K562 (cell line): ENCODE data around the gene CEP78. TPM values are rescaled to one million over a fixed set of nuclear protein-coding genes. Genes with fewer than 3 reads are reported as not detected.

ENCODE experiments used
- ATAC-seq: fragments of 200-7000 bp; cut with Tn5 transposase; 3 replicates; pipeline ENCODE4 v1.9.1; 2020; ENCODE audit warnings: moderate library complexity
- BruUV-seq: library from RNA; stranded (reverse); fragments of 400-500 nt; replicated peaks from 2 replicates; lab custom pipeline; 2021; lab: Mats Ljungman, UMichigan
- CTCF ChIA-PET: fragments of 300-600 bp; formaldehyde crosslinking; extraction: SDS; loops from one replicate; lab custom pipeline; 2021; ENCODE audit warnings: low intra/inter-chr PET ratio; lab: Yijun Ruan, JAX
- POLR2A ChIA-PET: fragments of 300-600, 350-650 bp; sonication (Branson Sonifier 250); formaldehyde crosslinking; extraction: SDS; loops from one replicate; lab custom pipeline; 2021; ENCODE audit warnings: antibody characterized with exemption, inconsistent platforms; lab: Yijun Ruan, JAX
- DNase-seq, 4 experiments: peaks; one replicate each; pipeline versions ENCODE4 v3.0.0 to v3.0.0-alpha.2; 2011 to 2018; ENCODE audit warnings: low spot score in 3 of 4, mixed read lengths in 3 of 4; ENCODE audit errors: extremely low read depth in 1 of 4
- FAIRE-seq: peaks from 2 replicates; lab custom pipeline; 2011; peaks lifted over from hg19 to GRCh38; lab: Jason Lieb, UNC
- H2AFZ ChIP-seq: 2 replicates; pipeline ENCODE4 v1.6.0; 2011; ENCODE audit warnings: low read depth, low read length, control low read depth, inconsistent platforms
- H3K27ac ChIP-seq: fragments of 200-600 bp; 3 replicates; pipeline ENCODE4 v1.8.0; 2011; ENCODE audit warnings: low read depth, mild to moderate bottlenecking, control low read depth, inconsistent platforms, low read length, moderate library complexity, mixed read lengths; ENCODE audit errors: extremely low read depth
- H3K27me3 ChIP-seq, 2 experiments: fragments of 300-600 bp in 1 of 2; 2 replicates in 1 of 2; 3 replicates in 1 of 2; pipeline versions ENCODE4 v1.6.0 to v1.8.0; 2011; ENCODE audit warnings: inconsistent platforms in 2 of 2, low read length in 2 of 2, mild to moderate bottlenecking in 1 of 2, mixed read lengths in 1 of 2, moderate library complexity in 1 of 2; ENCODE audit not compliant: control insufficient read depth in 2 of 2, insufficient read depth in 2 of 2
- H3K36me3 ChIP-seq: fragments of 300-600 bp; 3 replicates; pipeline ENCODE4 v1.8.0; 2011; ENCODE audit warnings: mild to moderate bottlenecking, low read length, inconsistent platforms; ENCODE audit not compliant: control insufficient read depth, insufficient read depth
- H3K4me1 ChIP-seq, 2 experiments: fragments of 200-600 bp in 1 of 2; replicated peaks in 1 of 2; 2 replicates in 1 of 2; 3 replicates in 1 of 2; pipeline versions ENCODE4 v1.5.1 to v1.8.0; 2011; ENCODE audit warnings: inconsistent platforms in 2 of 2, low read length in 2 of 2, mild to moderate bottlenecking in 1 of 2, mixed read lengths in 1 of 2, moderate library complexity in 1 of 2; ENCODE audit not compliant: control insufficient read depth in 2 of 2, insufficient read depth in 2 of 2
- H3K4me2 ChIP-seq: 2 replicates; pipeline ENCODE4 v1.6.1; 2011; ENCODE audit warnings: low read length, control low read depth, inconsistent platforms, mixed read lengths; ENCODE audit not compliant: insufficient read depth
- H3K4me3 ChIP-seq: fragments of 200-600 bp; sonication (generic), shearing (Covaris generic); 2 replicates; pipeline ENCODE4 v1.5.1; 2016; ENCODE audit warnings: control low read depth, inconsistent platforms
- H3K79me2 ChIP-seq: fragments of 200-600 bp; 3 replicates; pipeline ENCODE4 v1.8.0; 2011; ENCODE audit warnings: low read length, inconsistent platforms; ENCODE audit not compliant: control insufficient read depth, insufficient read depth
- H3K9ac ChIP-seq, 2 experiments: 2 replicates each; pipeline versions ENCODE4 v1.6.0 to v1.6.1; 2011; ENCODE audit warnings: low read depth in 2 of 2, low read length in 2 of 2, control low read depth in 1 of 2, inconsistent platforms in 1 of 2, mild to moderate bottlenecking in 1 of 2, mixed read lengths in 1 of 2; ENCODE audit not compliant: insufficient read depth in 1 of 2
- H3K9me1 ChIP-seq: one replicate; pipeline ENCODE4 v1.6.0; 2011; ENCODE audit warnings: inconsistent platforms, mild to moderate bottlenecking, low read length, moderate library complexity; ENCODE audit not compliant: control insufficient read depth, insufficient read depth
- H3K9me3 ChIP-seq: replicated peaks from 2 replicates; pipeline ENCODE4 v1.5.1; 2011; ENCODE audit warnings: low read depth, low read length, inconsistent platforms; ENCODE audit not compliant: control insufficient read depth, insufficient read depth
- H4K20me1 ChIP-seq: replicated peaks from 2 replicates; pipeline ENCODE4 v1.6.1; 2011; ENCODE audit warnings: low read length, inconsistent platforms, mixed read lengths; ENCODE audit not compliant: control insufficient read depth, insufficient read depth
- KLF10 ChIP-seq: fragments of 250-450 bp; sonication (Bioruptor Pico); IDR thresholded peaks from 2 replicates; pipeline ENCODE4 v1.6.1; 2021; ENCODE audit warnings: matching md5 sums
- MTA1 ChIP-seq: fragments of 450-650 bp; IDR thresholded peaks from 2 replicates; pipeline ENCODE4 v1.6.1; 2017; ENCODE audit warnings: borderline replicate concordance
- POLR2A ChIP-seq: fragments of 450-650 bp; conservative IDR thresholded peaks from 2 replicates; pipeline ENCODE4 v1.6.1; 2016
- POLR2AphosphoS2 ChIP-seq: IDR thresholded peaks from 2 replicates; pipeline ENCODE4 v1.6.1; 2012; ENCODE audit warnings: low read length, improper control_type of control experiment
- SREBF1 ChIP-seq: fragments of 150-350 bp; IDR thresholded peaks from 2 replicates; pipeline ENCODE4 v1.6.1; 2014; ENCODE audit warnings: antibody characterized with exemption, low read depth, low read length, borderline replicate concordance
- WGBS: fragments of 100-300 bp; shearing (Covaris generic); methylation state at CpG from one replicate; pipeline ENCODE4 v1.1.6; 2016; ENCODE audit warnings: low coverage, mixed read lengths; ENCODE audit not compliant: insufficient coverage; ENCODE audit errors: missing lambda C conversion rate; 5-methylcytosine and 5-hydroxymethylcytosine counted together
- in situ Hi-C: fragments of 300-500 bp; cut with MboI; formaldehyde crosslinking; loops from 4 replicates; pipeline ENCODE4 v1.15.0; 2018; ENCODE audit warnings: inconsistent platforms, mixed read lengths
- intact Hi-C: fragments of 100-400 bp; cut with micrococcal nuclease; formaldehyde crosslinking; loops from 2 replicates; pipeline ENCODE4 v1.14.2; 2022
- polyA plus RNA-seq, 8 experiments: library from polyadenylated mRNA; depleted of rRNA in 4 of 8; stranded (reverse) in 5 of 8; unstranded in 3 of 8; fragments of >200 nt; fragmentation: Nextera tagmentation in 2 of 8; fragmentation: Illumina TruSeq in 1 of 8; extraction: Ambion mirVana in 2 of 8; extraction: Trizol in 1 of 8; gene quantifications; 2 replicates each; pipeline versions ENCODE4 v1.2.1 to v1.2.3, GENCODE V29; 2011 to 2014; ENCODE audit warnings: inconsistent platforms in 1 of 8, missing spikeins in 1 of 8
- total RNA-seq, 7 experiments: library from RNA; depleted of rRNA in 6 of 7; stranded (reverse); fragments of >200 nt in 6 of 7; fragmentation: Illumina TruSeq in 2 of 7; extraction: Trizol in 2 of 7; gene quantifications; 2 replicates each; pipeline versions ENCODE4 v1.2.1 to v1.2.3, GENCODE V29; 2011 to 2021; ENCODE audit warnings: low replicate concordance in 1 of 7

The CEP78 gene
- total and polyA plus RNA-seq, 9 of the 15 experiments (the other 6 are each of a cell fraction or from before 2014, with no cell fraction given) = 3.5 to 26.0 (median 21.5) TPM

DNA sequence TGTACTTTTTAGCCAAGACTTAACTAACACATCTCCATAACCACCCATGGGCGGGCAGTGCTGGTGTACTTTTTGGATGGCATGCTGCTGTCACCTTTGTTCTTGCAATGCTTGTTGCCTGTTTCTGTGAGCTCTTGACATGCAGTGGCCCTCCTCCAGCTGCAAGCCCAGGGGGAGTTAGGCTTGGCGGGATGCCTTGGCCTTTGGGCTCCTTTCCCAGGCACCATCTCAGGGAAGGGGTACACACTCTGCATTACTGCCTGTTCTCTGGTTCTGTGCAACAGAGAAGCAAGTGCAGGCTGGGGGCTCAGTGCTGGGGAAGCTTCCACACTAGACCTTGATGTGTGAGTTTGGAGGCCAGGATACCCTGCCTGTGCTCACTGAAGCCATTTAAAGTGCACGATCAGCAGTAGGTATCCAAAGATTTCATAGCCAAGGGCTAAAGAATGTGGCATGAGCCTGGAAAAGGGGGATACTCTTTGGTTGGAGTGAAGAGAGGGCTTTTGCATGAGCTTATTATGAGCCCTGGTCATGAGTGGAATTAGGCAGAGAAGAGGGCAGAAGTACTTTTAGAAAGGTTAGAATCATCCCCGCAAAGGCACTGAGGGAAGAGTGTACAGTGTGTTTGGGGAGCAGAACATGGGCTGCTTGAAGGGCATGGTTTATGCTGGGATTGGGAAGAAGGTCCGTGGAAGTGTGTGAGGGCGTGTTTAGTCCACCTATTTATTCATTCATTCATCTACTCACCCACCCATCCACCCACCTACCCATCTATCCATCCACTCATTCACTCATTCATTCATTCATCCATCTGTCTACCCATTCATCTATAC is 83.5 kb downstream of the CEP78 start:
- Histone ChIP-seq H3K4me1 (peaks cover 0 to 2% of the 10 kb centered on the region in 2 experiments; a peak in 3 of 5 replicates), H3K9me3 (no peaks in the 10 kb centered on the region), H3K4me2 (no peak overlapping the region), H3K27ac (no peak overlapping the region), H3K9ac (no peak overlapping the region), H3K79me2 (no peaks in the 10 kb centered on the region), H3K36me3 (peaks cover 50% of the 10 kb centered on the region; the same call in 2 of the 3 replicates), H3K4me3 (no peak overlapping the region), H2AFZ (no peak overlapping the region), H4K20me1 (0 out of 2 replicates have a peak, but pooled peaks cover 6% of the 10 kb centered on the region), H3K9me1 (no peaks in the 10 kb centered on the region), H3K27me3 (no peaks in the 10 kb centered on the region)
- ChIA-PET POLR2A (interaction anchor here (0.9 to 1.2 kb wide), 2 partner anchors 21 to 22 kb away, joined by 3 read pairs; partner anchors contain the start of gene PSAT1), CTCF (no interaction called here)
- WGBS = 89% methylated on average over 4 of the region's 6 CpGs
- in situ Hi-C loops = no loop called here
- no peak for DNase-seq
- FAIRE-seq = no peak
- TF ChIP-seq MTA1 (no peak), POLR2AphosphoS2 (peak; percentile 45; the same call in 1 of the 2 replicates)
- intact Hi-C loops = no loop called here
- BruUV-seq = no TSS peak
- no peak for ATAC-seq

DNA sequence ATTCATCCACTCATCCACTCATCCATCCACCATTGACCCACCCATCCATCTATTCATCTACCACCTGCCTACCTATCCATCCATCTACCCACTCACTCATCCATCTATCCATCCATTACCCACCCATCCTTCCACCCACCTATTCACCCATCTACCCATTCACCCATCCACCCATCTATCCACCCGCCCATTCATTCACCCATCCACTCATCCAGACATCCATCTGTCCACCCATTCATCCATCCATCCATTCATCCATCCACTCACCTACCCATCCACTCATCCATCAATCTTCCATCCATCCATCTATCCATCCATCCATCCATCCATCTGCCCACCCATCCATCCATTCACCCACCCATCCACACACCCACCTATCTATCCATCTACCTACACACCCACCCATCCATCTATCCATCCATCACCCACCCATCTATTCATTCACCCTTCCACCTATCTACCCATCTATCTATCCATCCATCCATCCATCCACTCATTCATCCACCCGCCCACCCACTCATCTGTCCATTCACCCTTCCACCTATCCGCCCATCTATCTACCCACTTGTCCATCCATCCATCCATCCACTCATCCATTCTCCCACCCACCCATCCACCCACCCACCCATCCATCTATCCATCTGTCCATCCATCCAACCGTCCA is 84.3 kb downstream of the CEP78 start:
- ATAC-seq = no peak
- FAIRE-seq = no peak
- TF ChIP-seq SREBF1 = no peak
- 0 out of 2 replicates have a peak, but pooled peaks have one; percentile 32 for TF ChIP-seq POLR2A
- no peak for TF ChIP-seq KLF10 (CRISPR knock-in tag)

More for the DNA sequence above, 84.3 kb downstream of the CEP78 start:
- H3K36me3 ChIP-seq = peaks cover 50% of the 10 kb centered on the region; the same call in 2 of the 3 replicates
- intact Hi-C loops = no loop called here
- in situ Hi-C loops = no loop called here
- ChIA-PET POLR2A (no interaction called here), CTCF (no interaction called here)
- no peak overlapping the region for H3K4me2 ChIP-seq
- no peaks in the 10 kb centered on the region for H3K9me1 ChIP-seq
- no peaks in the 10 kb centered on the region for H3K9me3 ChIP-seq
- no CpG with 5 or more reads among the region's 4 CpGs for WGBS
- BruUV-seq = no TSS peak
- H3K4me1 ChIP-seq = peaks cover 0 to 9% of the 10 kb centered on the region in 2 experiments; a peak in 3 of 5 replicates
- no peaks in the 10 kb centered on the region for H3K27me3 ChIP-seq
- H3K27ac ChIP-seq = no peak overlapping the region
- H4K20me1 ChIP-seq = peaks cover 9% of the 10 kb centered on the region; the same call in 1 of the 2 replicates
- no peaks in the 10 kb centered on the region for H3K79me2 ChIP-seq
- H2AFZ ChIP-seq = no peak overlapping the region
- DNase-seq = no peak
- H3K9ac ChIP-seq = no peak overlapping the region
- no peak overlapping the region for H3K4me3 ChIP-seq
